GM21717 (cell line): ENCODE data around the gene FILIP1L.

Experiments
- ATAC-seq: cut with Tn5 transposase; IDR thresholded peaks from one replicate; pipeline ENCODE4 v1.9.1; 2021; ENCODE audit warnings: mild to moderate bottlenecking, moderate library complexity; ENCODE audit not compliant: unreplicated experiment

FILIP1L gene

GRCh38 chr3:99817437-99818240 lies 296.7 kb downstream of the FILIP1L start, which contains the start of gene CMSS1:
CMSS1 (plus strand) TSS chr3:99817862.
- peak; percentile 96 for ATAC-seq

DNA sequence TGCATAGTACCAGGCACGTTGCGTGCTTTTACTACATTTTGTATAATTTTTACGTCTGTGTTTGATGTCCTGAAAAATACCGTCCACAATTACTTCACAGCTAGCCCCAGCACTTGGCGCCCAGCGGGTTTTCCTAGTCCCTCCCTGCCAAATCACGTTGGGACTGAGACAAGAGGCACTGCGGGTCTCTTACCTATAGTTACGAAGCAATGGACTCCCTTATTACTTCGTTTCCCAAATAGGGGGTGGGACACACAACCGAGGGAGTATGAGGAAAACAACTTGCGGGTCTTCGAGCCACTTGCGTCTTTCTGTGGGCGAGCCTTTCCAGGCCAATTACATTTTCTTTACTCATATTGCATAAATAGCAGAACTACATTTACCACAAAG lies 297.3 kb downstream of the FILIP1L start:
- ATAC-seq: peak; percentile 3

- no peak for ATAC-seq
Measured at GRCh38 chr3:99810403-99810802, 303.9 kb downstream of the FILIP1L start.

- no peak for ATAC-seq
Measured at GRCh38 chr3:99809565-99809964, 304.7 kb downstream of the FILIP1L start.

DNA sequence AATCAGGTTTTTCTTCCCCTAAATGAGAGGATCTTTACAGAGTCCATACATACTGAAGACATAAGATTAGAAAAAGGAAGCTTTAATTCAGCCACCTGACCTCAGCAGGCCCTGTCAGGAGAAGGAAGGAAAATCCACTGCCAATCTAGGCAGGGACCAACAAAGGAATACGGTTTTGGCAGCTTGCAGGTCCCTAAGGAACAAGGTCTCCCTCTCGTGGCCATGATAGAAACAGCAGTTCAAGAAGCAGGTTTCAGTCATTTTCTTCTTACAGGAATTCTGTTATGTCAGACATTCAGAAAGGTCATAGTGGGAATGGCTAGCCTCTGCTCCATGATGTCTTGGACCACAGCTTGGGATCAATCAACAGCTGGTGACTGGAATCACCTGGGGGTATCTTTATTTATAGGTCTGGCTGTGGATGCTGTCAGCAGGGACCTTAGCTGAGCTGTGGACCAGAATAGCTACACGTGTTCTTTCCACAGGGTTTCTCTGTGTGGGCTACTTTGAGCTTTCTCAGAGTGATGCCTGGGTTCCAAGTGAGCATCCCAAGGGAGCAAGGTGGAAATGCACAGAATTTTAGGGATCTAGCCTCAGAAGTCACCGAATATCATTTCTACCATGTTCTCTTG lies 306.0 kb downstream of the FILIP1L start:
- ATAC-seq: peak; percentile 65

GRCh38 chr3:99805160-99805559 lies 309.1 kb downstream of the FILIP1L start:
- ATAC-seq: no peak

DNA sequence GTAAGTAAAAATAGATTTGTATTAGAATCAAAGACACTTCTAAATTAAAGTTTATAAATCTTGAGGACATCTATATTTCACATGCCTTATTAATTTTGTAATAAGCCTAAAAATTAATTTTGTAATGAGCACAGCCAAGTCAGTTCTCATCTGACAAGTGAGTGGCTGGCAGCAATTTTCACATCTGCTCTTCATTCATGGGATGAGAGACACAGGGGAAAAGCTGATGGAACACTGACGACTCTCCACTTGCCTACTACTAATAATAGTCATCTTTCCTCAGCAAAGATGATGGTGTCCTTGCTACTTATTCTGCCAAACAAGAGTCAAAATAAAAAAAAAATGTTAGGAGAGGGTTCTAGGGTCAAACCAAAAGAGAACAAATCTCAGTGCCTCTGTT lies 311.0 kb downstream of the FILIP1L start:
- no peak for ATAC-seq

DNA sequence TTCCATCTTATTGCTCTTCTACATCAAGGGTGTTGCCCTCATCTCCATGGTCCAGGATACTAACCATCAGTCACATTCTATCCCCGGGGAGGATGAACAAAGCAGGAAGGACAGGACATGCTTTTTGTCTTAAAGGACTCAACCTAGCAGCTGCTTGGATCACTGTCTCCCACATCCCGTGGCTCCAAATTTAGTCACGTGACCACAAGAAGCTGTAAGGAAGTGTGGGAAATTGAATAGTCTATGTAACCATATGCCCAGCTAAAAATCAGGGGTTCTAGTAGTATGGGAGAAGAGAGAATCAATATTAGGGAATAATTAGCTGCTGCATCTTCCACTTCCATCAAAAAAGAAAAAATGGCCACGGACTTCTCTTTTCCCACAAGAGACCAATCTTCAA lies 314.9 kb downstream of the FILIP1L start:
- no peak for ATAC-seq

DNA sequence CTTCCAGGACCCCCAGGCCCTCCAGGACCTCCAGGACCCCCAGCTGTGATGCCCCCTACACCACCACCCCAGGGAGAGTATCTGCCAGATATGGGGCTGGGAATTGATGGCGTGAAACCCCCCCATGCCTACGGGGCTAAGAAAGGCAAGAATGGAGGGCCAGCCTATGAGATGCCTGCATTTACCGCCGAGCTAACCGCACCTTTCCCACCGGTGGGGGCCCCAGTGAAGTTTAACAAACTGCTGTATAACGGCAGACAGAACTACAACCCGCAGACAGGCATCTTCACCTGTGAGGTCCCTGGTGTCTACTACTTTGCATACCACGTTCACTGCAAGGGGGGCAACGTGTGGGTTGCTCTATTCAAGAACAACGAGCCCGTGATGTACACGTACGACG lies 318.7 kb downstream of the FILIP1L start:
- no peak for ATAC-seq

- ATAC-seq: no peak
Measured at GRCh38 chr3:99794485-99794884, 319.8 kb downstream of the FILIP1L start.

DNA sequence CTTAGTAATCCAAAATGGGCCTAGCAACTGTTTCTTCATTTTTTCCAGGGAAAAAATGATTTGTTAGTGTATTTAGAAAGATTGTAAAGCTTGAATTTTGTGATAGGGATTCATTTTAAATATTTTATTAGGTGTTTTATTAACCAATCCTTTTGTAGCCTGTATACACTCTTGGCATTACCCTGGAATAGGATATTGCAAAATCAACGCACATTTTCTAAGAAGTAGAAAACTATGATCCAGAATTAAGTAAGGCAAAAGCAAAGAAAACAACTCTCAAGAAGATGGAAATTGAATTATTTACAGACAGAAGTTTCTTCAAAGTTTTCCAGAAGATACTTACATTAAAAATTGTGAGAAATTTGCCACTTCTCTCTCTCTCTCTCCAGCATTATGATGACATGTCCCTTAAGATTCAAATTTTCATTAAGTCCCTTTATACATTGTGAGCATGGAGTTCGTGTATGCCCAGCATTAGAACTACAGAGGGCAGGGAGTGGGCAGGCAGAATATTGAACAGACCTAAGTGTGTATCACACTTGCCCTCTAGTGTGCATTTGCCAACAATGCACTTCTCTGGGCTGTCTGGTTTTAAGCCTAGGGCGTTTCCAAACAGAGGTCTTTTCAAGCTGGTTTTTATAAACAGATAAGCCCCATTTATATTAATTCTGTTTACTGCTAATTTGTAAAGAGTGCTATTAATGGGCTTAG lies 325.1 kb downstream of the FILIP1L start:
- ATAC-seq: peak; percentile 86
